ENCODE measurements around the gene FN1. TPM values are rescaled to one million over a fixed set of nuclear protein-coding genes. Genes with fewer than 3 reads are reported as not detected.

FN1 gene
- total RNA-seq, 2 experiments from 2014 or later: 0.44 to 0.60 TPM

DNA sequence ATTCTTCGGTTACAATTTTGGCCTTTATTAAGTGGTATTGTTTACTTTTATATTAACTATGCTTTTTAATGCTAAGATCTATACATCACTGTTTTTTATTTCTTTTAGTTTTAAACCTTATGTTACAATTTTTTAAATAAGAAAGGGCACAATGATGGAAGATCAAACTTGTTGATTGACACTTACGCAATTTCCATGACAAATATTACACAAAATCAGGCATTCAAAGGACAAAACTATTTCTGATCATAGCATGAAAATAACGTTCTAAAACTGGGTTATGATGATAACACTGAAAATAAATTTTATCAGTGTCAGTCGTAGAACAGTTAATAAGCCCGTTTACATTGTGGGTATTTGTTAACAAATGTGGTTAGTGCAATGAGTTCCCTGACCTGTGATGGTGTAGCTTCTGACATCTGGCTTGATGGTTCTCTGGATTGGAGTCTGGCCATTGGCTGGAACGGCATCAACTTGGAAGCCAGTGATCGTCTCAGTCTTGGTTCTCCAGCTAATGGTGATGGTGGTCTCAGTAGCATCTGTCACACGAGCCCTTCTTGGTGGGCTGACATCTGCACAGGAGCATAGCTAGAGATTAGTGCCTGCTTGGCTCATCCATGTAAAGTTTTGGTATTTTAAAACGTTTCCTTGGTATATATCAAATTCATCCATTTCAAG, 59.6 kb downstream of the FN1 start:
- ChIA-PET POLR2A (no interaction called here), CTCF (interaction anchor here (0.6 to 0.7 kb wide), 2 partner anchors 25 to 106 kb away, joined by 3 to 4 read pairs; no protein-coding TSS in a partner anchor)
- Mint-ChIP-seq H3K4me1 (no peaks in the 10 kb centered on the region), H3K27ac (no peak overlapping the region), H3K27me3 (no peaks in the 10 kb centered on the region), H3K4me3 (no peak overlapping the region), H3K36me3 (ENCODE audit: low read depth) (peaks cover 16% of the 10 kb centered on the region), H3K9me3 (peaks cover 4% of the 10 kb centered on the region)
- DNase-seq: no peak

DNA sequence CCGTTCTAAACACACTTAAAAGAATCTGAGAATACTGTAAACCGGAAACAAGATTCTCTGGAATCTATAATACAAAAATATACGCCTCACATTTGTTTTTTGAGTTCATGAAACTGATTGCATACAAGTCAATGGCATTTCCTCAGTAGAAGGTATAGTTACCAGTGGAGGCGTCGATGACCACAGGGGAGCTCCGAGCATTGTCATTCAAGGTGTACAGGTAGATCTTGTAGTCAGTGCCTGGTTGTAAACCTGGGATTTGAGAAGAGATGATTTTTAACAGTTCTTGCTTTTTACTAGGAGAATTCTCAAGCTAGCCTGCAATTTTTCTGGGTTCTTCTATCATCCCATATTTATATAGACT, 60.4 kb downstream of the FN1 start:
- no peak overlapping the region for H3K4me3 Mint-ChIP-seq
- no peak for DNase-seq
- peaks cover 4% of the 10 kb centered on the region for H3K9me3 Mint-ChIP-seq
- H3K36me3 Mint-ChIP-seq (ENCODE audit: low read depth): peaks cover 19% of the 10 kb centered on the region
- no peaks in the 10 kb centered on the region for H3K4me1 Mint-ChIP-seq
- no peak overlapping the region for H3K27ac Mint-ChIP-seq
- ChIA-PET CTCF (no interaction called here), POLR2A (no interaction called here)
- no peaks in the 10 kb centered on the region for H3K27me3 Mint-ChIP-seq

GRCh38 chr2:215374642-215375466, 61.0 kb downstream of the FN1 start:
- Mint-ChIP-seq H3K9me3 (peaks cover 4% of the 10 kb centered on the region), H3K27me3 (no peaks in the 10 kb centered on the region), H3K27ac (no peak overlapping the region), H3K36me3 (ENCODE audit: low read depth) (peaks cover 20% of the 10 kb centered on the region), H3K4me3 (no peak overlapping the region), H3K4me1 (no peaks in the 10 kb centered on the region)
- ChIA-PET CTCF (no interaction called here), POLR2A (no interaction called here)
- DNase-seq: no peak

DNA sequence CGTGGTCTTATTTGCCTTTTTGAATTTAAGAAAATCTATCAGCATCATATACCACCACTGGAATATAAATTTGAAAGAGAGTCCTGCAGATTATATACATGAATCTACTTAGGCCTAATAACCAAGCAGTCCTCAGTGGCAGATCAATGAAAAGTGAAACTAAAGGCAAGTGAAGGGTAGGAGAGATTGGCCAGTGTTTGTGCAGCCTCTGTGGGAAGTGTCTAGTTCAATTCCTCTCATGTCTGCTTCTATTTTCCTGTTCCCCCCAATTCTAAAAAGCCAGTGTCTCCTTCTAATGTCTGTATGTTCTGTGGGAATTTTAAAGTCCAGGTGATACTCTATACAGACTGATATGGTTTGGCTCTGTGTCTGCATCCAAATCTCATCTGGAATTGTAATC, 61.9 kb downstream of the FN1 start:
- no peak overlapping the region for H3K27ac Mint-ChIP-seq
- no peak overlapping the region for H3K4me3 Mint-ChIP-seq
- peaks cover 4% of the 10 kb centered on the region for H3K9me3 Mint-ChIP-seq
- DNase-seq: no peak
- H3K27me3 Mint-ChIP-seq: no peaks in the 10 kb centered on the region
- POLR2A ChIA-PET: no interaction called here
- peaks cover 20% of the 10 kb centered on the region for H3K36me3 Mint-ChIP-seq (ENCODE audit: low read depth)
- H3K4me1 Mint-ChIP-seq: no peaks in the 10 kb centered on the region
- CTCF ChIA-PET: no interaction called here

- no peak overlapping the region for H3K27ac Mint-ChIP-seq
- ChIA-PET CTCF (no interaction called here), POLR2A (no interaction called here)
- H3K36me3 Mint-ChIP-seq (ENCODE audit: low read depth): peaks cover 20% of the 10 kb centered on the region
- no peak for DNase-seq
- no peaks in the 10 kb centered on the region for H3K27me3 Mint-ChIP-seq
- H3K4me3 Mint-ChIP-seq: no peak overlapping the region
- H3K9me3 Mint-ChIP-seq: peaks cover 4% of the 10 kb centered on the region
- H3K4me1 Mint-ChIP-seq: no peaks in the 10 kb centered on the region
Measured at GRCh38 chr2:215372968-215373649, 62.8 kb downstream of the FN1 start.

DNA sequence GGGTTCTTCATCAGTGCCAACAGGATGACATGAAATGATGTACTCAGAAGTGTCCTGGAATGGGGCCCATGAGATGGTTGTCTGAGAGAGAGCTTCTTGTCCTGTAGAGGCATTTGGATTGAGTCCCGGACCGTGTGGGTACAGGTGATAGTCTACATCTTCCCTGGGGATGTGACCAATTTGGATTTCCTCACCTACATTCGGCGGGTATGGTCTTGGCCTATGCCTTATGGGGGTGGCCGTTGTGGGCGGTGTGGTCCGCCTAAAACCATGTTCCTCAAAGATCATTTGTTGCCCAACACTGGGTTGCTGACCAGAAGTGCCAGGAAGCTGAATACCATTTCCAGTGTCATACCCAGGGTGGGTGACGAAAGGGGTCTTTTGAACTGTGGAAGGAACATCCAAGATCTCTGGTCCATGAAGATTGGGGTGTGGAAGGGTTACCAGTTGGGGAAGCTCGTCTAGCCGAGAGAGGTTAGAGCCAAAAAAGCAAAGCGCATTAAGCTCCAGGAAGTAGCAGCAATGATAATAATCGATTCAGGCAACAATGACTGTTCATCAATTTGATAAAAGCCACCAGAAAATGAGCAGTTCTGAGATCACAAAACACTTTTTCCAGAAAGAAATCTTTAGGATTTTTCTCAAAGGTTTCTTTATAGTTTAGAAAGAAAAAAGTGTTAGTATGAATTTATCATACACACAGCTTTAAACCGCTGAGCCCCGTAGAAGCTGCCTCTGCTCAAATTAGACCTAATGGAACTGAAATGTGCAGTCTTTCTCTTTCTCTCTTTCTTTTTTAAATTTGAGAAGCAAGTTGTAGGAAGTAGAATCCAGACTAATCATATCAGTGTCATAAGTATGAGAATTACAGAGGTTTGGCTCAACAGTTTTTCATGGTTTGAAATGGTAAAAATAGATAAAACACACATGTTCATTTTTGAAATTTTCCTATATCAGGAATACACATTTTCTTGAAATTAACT, 63.7 kb downstream of the FN1 start:
- H3K27ac Mint-ChIP-seq: no peak overlapping the region
- peaks cover 4% of the 10 kb centered on the region for H3K9me3 Mint-ChIP-seq
- no peak overlapping the region for H3K4me3 Mint-ChIP-seq
- H3K4me1 Mint-ChIP-seq: no peaks in the 10 kb centered on the region
- ChIA-PET POLR2A (no interaction called here), CTCF (no interaction called here)
- peaks cover 23% of the 10 kb centered on the region for H3K36me3 Mint-ChIP-seq (ENCODE audit: low read depth)
- H3K27me3 Mint-ChIP-seq: no peaks in the 10 kb centered on the region
- DNase-seq: no peak

DNA sequence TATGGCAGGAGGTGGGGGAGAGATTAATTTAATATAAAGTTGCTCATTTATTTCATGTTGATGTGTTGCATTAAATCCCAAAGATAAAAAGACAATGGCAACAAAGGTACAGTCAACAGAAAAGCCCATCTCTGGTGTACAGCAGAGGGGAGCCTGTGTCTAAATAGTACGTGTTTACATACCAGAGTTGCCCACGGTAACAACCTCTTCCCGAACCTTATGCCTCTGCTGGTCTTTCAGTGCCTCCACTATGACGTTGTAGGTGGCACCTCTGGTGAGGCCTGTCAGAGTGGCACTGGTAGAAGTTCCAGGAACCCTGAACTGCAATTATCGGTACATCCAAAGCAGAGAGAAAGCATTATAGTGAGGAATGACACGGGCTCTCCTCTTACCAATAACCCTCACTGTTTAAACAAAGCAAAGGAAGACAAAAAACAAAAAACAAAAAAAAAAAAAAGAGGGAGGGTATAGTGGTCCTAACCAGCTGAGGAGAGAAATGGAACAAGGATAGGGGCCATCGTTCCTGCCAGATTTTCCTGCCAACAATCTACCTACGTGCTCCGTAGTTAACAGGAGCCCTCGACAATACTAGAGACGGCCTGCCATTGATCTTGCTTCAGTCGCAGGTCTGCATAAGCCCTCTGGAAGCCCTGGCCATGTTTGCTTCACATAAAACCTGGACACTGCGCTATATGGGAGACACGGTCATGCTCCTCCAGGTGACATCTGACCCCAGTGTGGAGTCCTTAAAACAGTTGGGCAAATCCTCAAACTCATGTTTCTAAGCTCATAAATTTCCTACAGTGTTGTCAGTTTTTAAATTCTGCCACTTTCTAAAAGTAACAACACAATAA, 65.5 kb downstream of the FN1 start:
- no peak overlapping the region for H3K27ac Mint-ChIP-seq

DNA sequence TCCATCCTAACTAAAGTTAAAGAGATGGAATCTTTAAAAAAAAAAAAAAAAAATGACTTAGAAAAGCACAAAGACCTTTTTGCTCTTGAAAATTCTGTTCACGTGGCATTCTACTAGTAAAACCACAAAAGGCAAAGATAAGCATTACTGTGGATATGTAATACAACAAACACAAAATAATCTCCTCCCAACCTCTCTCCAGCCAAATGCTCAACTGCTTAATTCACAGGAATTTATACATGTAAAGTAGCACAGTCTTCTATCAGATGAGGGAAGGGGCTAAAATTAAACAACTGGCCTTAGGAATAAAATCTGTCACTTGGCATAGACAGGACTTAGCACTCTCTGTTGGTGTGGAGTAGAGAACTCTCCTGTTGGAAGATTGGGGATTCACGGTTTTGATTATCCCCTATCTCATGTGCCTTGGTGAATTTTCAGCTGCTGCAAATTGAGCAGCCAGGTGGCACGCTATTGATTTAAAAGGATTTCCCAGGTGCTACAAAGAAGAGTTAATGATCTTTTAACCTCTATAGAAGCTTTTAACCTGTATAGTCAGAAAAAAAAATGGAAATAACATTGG, 66.6 kb downstream of the FN1 start:
- no peak overlapping the region for H3K4me3 Mint-ChIP-seq
- no peak overlapping the region for H3K27ac Mint-ChIP-seq
- no peaks in the 10 kb centered on the region for H3K4me1 Mint-ChIP-seq
- H3K9me3 Mint-ChIP-seq: peaks cover 3% of the 10 kb centered on the region
- DNase-seq: no peak
- peaks cover 20% of the 10 kb centered on the region for H3K36me3 Mint-ChIP-seq (ENCODE audit: low read depth)
- H3K27me3 Mint-ChIP-seq: no peaks in the 10 kb centered on the region
- CTCF ChIA-PET: no interaction called here
- POLR2A ChIA-PET: no interaction called here

More for the DNA sequence above, 65.5 kb downstream of the FN1 start:
- POLR2A ChIA-PET: no interaction called here
- CTCF ChIA-PET: no interaction called here
- Mint-ChIP-seq H3K9me3 (peaks cover 4% of the 10 kb centered on the region), H3K4me1 (no peaks in the 10 kb centered on the region), H3K4me3 (no peak overlapping the region), H3K36me3 (ENCODE audit: low read depth) (peaks cover 28% of the 10 kb centered on the region), H3K27me3 (no peaks in the 10 kb centered on the region)
- no peak for DNase-seq

DNA sequence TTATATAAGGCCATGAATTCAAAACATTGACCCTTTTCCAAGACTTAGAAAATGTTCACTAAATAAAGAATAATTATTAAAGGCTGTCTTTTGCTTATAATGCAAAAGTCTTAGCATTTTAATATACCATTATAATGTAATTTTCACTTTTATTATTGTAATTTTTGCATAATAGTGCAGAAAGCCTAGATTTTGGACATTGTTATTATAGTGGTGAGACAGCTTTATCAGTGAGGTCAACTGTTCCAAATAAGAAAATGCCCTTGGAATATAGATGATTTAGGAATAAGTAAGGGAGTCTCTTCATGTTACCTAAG, 67.4 kb downstream of the FN1 start:
- DNase-seq: no peak
- ChIA-PET CTCF (no interaction called here), POLR2A (no interaction called here)
- no peak overlapping the region for H3K27ac Mint-ChIP-seq
- H3K4me3 Mint-ChIP-seq: no peak overlapping the region
- no peaks in the 10 kb centered on the region for H3K9me3 Mint-ChIP-seq
- H3K36me3 Mint-ChIP-seq (ENCODE audit: low read depth): peaks cover 19% of the 10 kb centered on the region
- H3K4me1 Mint-ChIP-seq: no peaks in the 10 kb centered on the region
- H3K27me3 Mint-ChIP-seq: no peaks in the 10 kb centered on the region

GRCh38 chr2:215367662-215368492, 68.0 kb downstream of the FN1 start:
- H3K4me1 Mint-ChIP-seq: no peaks in the 10 kb centered on the region
- H3K36me3 Mint-ChIP-seq (ENCODE audit: low read depth): peaks cover 15% of the 10 kb centered on the region
- no peaks in the 10 kb centered on the region for H3K9me3 Mint-ChIP-seq
- no peaks in the 10 kb centered on the region for H3K27me3 Mint-ChIP-seq
- CTCF ChIA-PET: no interaction called here
- H3K27ac Mint-ChIP-seq: no peak overlapping the region
- POLR2A ChIA-PET: no interaction called here
- H3K4me3 Mint-ChIP-seq: no peak overlapping the region
- DNase-seq: no peak

GRCh38 chr2:215366440-215367032, 69.3 kb downstream of the FN1 start:
- POLR2A ChIA-PET: no interaction called here
- H3K4me3 Mint-ChIP-seq: no peak overlapping the region
- no peaks in the 10 kb centered on the region for H3K9me3 Mint-ChIP-seq
- H3K27ac Mint-ChIP-seq: no peak overlapping the region
- peaks cover 21% of the 10 kb centered on the region for H3K36me3 Mint-ChIP-seq (ENCODE audit: low read depth)
- no peaks in the 10 kb centered on the region for H3K4me1 Mint-ChIP-seq
- CTCF ChIA-PET: no interaction called here
- no peak for DNase-seq
- no peaks in the 10 kb centered on the region for H3K27me3 Mint-ChIP-seq
